ENCODE results near the gene TMCC1.

- no peak for TF ChIP-seq FOXA2 (IDR thresholded peaks at IDR 0.05)
- TF ChIP-seq CTCF (IDR thresholded peaks at IDR 0.05; ENCODE audit: low read depth, low read length, missing input control), result no peak
- TF ChIP-seq RAD21 (IDR thresholded peaks at IDR 0.05), result no peak
- TF ChIP-seq RXRA (IDR thresholded peaks at IDR 0.05), result no peak
- TF ChIP-seq ATF3 (IDR thresholded peaks at IDR 0.05), result no peak
- TF ChIP-seq REST (IDR thresholded peaks at IDR 0.05), result no peak
- no peak for TF ChIP-seq NR2F2 (IDR thresholded peaks at IDR 0.05)
- no peak for TF ChIP-seq HNF4A (conservative IDR thresholded peaks at IDR 0.05)
- TF ChIP-seq MAX (IDR thresholded peaks at IDR 0.05), result no peak
- no peak for TF ChIP-seq ZBTB33 (IDR thresholded peaks at IDR 0.05)
- TF ChIP-seq SP1 (IDR thresholded peaks at IDR 0.05), result no peak
- TF ChIP-seq GABPA (IDR thresholded peaks at IDR 0.05 in 1 of 2, conservative IDR thresholded peaks at IDR 0.05 in 1 of 2), result no peak
These were observed 241.9 kb downstream of the TMCC1 start for GRCh38 chr3:129651435-129652202.

All from liver (tissue), 3 donors.